HepG2 (cell line): ENCODE measurements around the gene MAN1B1. TPM values are rescaled to one million over a fixed set of nuclear protein-coding genes. Genes with fewer than 3 reads are reported as not detected.
A peak's percentile ranks its signal among the peaks of the same experiment; 100 is the strongest.

Source experiments
- FOXK1 ChIP-seq: sonication (generic); formaldehyde crosslinking; IDR thresholded peaks from 2 replicates; pipeline ENCODE4 v1.4.0; 2020; ENCODE audit warnings: low read depth, missing genetic modification reagents, borderline replicate concordance
- GATAD1 ChIP-seq: IDR thresholded peaks from 2 replicates; pipeline ENCODE4 v1.6.1; 2016; ENCODE audit warnings: missing genetic modification reagents, missing compliant biosample characterization
- HMG20B ChIP-seq: conservative IDR thresholded peaks from 2 replicates; pipeline ENCODE4 v1.6.1; 2016; ENCODE audit warnings: missing genetic modification reagents, missing compliant biosample characterization
- JUNB ChIP-seq: sonication (generic); formaldehyde crosslinking; IDR thresholded peaks from 2 replicates; pipeline ENCODE4 v1.8.0; 2022; ENCODE audit warnings: missing genetic modification reagents, mild to moderate bottlenecking, borderline replicate concordance
- NAIF1 ChIP-seq: sonication (generic); formaldehyde crosslinking; IDR thresholded peaks from 2 replicates; pipeline ENCODE4 v1.5.0; 2020; ENCODE audit warnings: mild to moderate bottlenecking, missing genetic modification reagents, borderline replicate concordance
- PBX2 ChIP-seq: IDR thresholded peaks from 2 replicates; pipeline ENCODE4 v1.6.1; 2016; ENCODE audit warnings: control low read depth
- RORA ChIP-seq: sonication (generic); formaldehyde crosslinking; IDR thresholded peaks from 2 replicates; pipeline ENCODE4 v1.5.0; 2020; ENCODE audit warnings: mild to moderate bottlenecking, missing genetic modification reagents, moderate library complexity
- SRSF1 ChIP-seq: fragments of 200-400 bp; formaldehyde crosslinking; optimal IDR thresholded peaks from 2 replicates; pipeline ENCODE3; 2017; ENCODE audit warnings: mild to moderate bottlenecking, low read depth, low read length, moderate library complexity
- YY1 ChIP-seq: IDR thresholded peaks from 2 replicates; pipeline ENCODE4 v1.6.1; 2011; ENCODE audit warnings: low read length, low read depth, moderate library complexity, mild to moderate bottlenecking; ENCODE audit not compliant: insufficient read depth, insufficient replicate concordance
- ZHX2 ChIP-seq, 2 experiments: sonication (generic) in 1 of 2; formaldehyde crosslinking in 1 of 2; IDR thresholded peaks; 2 replicates each; pipeline versions ENCODE4 v1.6.1 to v1.9.0; 2014 to 2022; ENCODE audit warnings: antibody characterized with exemption in 1 of 2, borderline replicate concordance in 1 of 2, inconsistent platforms in 1 of 2, low read depth in 1 of 2, missing genetic modification reagents in 1 of 2
- ZNF260 ChIP-seq: sonication (generic); formaldehyde crosslinking; IDR thresholded peaks from 2 replicates; pipeline ENCODE4 v1.4.0; 2020; ENCODE audit warnings: missing genetic modification reagents, low read depth, mild to moderate bottlenecking, borderline replicate concordance
- ZNF337 ChIP-seq: sonication (generic); formaldehyde crosslinking; IDR thresholded peaks from 2 replicates; pipeline ENCODE4 v1.5.1; 2020; ENCODE audit warnings: missing genetic modification reagents, low read depth, mild to moderate bottlenecking, borderline replicate concordance
- ZNF768 ChIP-seq: sonication (generic); formaldehyde crosslinking; IDR thresholded peaks from 2 replicates; pipeline ENCODE4 v1.4.0; 2020; ENCODE audit warnings: missing genetic modification reagents
- polyA plus RNA-seq, 8 experiments: library from polyadenylated mRNA; depleted of rRNA in 3 of 8; stranded (reverse) in 7 of 8; unstranded in 1 of 8; fragments of >200 nt; fragmentation: Illumina TruSeq in 4 of 8; extraction: Trizol in 4 of 8; gene quantifications; 2 replicates each; pipeline versions ENCODE4 v1.2.1 to v1.2.3, GENCODE V29; 2011 to 2016; ENCODE audit warnings: low read depth in 4 of 8, missing spikeins in 1 of 8, mixed read lengths in 1 of 8; ENCODE audit not compliant: insufficient read depth in 1 of 8
- total RNA-seq, 5 experiments: library from RNA; depleted of rRNA; stranded (reverse); fragments of >200 nt; fragmentation: Illumina TruSeq; extraction: Trizol; gene quantifications; 2 replicates each; pipeline ENCODE4 v1.2.3, GENCODE V29; 2016; ENCODE audit warnings: low read depth in 1 of 5
- TF ChIP-seq, protein P1 (sequence below): sonication (generic); formaldehyde crosslinking; IDR thresholded peaks from 2 replicates; pipeline ENCODE4 v1.5.0; 2020; ENCODE audit warnings: mild to moderate bottlenecking, missing genetic modification reagents
- TF ChIP-seq, protein P2 (sequence below): sonication (generic); formaldehyde crosslinking; IDR thresholded peaks from 2 replicates; pipeline ENCODE4 v1.5.1; 2020; ENCODE audit warnings: missing genetic modification reagents, mild to moderate bottlenecking, borderline replicate concordance
- TF ChIP-seq, protein P3 (sequence below): sonication (generic); formaldehyde crosslinking; IDR thresholded peaks from 2 replicates; pipeline ENCODE4 v1.8.1; 2023; ENCODE audit warnings: mild to moderate bottlenecking, missing genetic modification reagents, borderline replicate concordance

MAN1B1 gene
- total and polyA plus RNA-seq, 2 of the 13 experiments (the other 11 are each of a cell fraction or from before 2014, with no cell fraction given): 48.9 to 59.5 TPM

- TF ChIP-seq, protein P1, sequence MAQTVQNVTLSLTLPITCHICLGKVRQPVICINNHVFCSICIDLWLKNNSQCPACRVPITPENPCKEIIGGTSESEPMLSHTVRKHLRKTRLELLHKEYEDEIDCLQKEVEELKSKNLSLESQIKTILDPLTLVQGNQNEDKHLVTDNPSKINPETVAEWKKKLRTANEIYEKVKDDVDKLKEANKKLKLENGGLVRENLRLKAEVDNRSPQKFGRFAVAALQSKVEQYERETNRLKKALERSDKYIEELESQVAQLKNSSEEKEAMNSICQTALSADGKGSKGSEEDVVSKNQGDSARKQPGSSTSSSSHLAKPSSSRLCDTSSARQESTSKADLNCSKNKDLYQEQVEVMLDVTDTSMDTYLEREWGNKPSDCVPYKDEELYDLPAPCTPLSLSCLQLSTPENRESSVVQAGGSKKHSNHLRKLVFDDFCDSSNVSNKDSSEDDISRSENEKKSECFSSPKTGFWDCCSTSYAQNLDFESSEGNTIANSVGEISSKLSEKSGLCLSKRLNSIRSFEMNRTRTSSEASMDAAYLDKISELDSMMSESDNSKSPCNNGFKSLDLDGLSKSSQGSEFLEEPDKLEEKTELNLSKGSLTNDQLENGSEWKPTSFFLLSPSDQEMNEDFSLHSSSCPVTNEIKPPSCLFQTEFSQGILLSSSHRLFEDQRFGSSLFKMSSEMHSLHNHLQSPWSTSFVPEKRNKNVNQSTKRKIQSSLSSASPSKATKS: no peak
- TF ChIP-seq ZHX2 (IDR thresholded peaks at IDR 0.05; ENCODE audit: low read depth) (peak; percentile 73; the same call in 1 of the 2 replicates), ZHX2 (CRISPR knock-in tag; IDR thresholded peaks at IDR 0.05; ENCODE audit: borderline replicate concordance) (peak; percentile 83; the same call in 1 of the 2 replicates), NAIF1 (CRISPR knock-in tag) (peak; percentile 99), ZNF768 (no peak), FOXK1 (CRISPR knock-in tag) (0 out of 2 replicates have a peak, but pooled peaks have one; percentile 34), YY1 (peak; percentile 93), RORA (CRISPR knock-in tag) (no peak), SRSF1 (no peak), ZNF260 (CRISPR knock-in tag) (no peak), PBX2 (no peak), HMG20B (CRISPR knock-in tag) (no peak), ZNF337 (CRISPR knock-in tag) (0 out of 2 replicates have a peak, but pooled peaks have one; percentile 28), JUNB (no peak), GATAD1 (CRISPR knock-in tag) (peak; percentile 86)
- TF ChIP-seq, protein P2, sequence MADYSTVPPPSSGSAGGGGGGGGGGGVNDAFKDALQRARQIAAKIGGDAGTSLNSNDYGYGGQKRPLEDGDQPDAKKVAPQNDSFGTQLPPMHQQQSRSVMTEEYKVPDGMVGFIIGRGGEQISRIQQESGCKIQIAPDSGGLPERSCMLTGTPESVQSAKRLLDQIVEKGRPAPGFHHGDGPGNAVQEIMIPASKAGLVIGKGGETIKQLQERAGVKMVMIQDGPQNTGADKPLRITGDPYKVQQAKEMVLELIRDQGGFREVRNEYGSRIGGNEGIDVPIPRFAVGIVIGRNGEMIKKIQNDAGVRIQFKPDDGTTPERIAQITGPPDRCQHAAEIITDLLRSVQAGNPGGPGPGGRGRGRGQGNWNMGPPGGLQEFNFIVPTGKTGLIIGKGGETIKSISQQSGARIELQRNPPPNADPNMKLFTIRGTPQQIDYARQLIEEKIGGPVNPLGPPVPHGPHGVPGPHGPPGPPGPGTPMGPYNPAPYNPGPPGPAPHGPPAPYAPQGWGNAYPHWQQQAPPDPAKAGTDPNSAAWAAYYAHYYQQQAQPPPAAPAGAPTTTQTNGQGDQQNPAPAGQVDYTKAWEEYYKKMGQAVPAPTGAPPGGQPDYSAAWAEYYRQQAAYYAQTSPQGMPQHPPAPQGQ (CRISPR knock-in tag): no peak
- TF ChIP-seq, protein P3, sequence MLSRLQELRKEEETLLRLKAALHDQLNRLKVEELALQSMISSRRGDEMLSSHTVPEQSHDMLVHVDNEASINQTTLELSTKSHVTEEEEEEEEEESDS (CRISPR knock-in tag): 0 out of 2 replicates have a peak, but pooled peaks have one; percentile 66
These were observed 42.8 kb downstream of the MAN1B1 start (continued) for GRCh38 chr9:137129456-137130175.
